GM19193 (cell line): Measurements from ENCODE around the gene MGAT5.

Source experiments
- POLR2A ChIP-seq: IDR thresholded peaks from 4 replicates; pipeline ENCODE4 v1.6.1; 2011; ENCODE audit not compliant: insufficient read depth, insufficient read length; ENCODE audit errors: extremely low read depth

The MGAT5 gene

DNA sequence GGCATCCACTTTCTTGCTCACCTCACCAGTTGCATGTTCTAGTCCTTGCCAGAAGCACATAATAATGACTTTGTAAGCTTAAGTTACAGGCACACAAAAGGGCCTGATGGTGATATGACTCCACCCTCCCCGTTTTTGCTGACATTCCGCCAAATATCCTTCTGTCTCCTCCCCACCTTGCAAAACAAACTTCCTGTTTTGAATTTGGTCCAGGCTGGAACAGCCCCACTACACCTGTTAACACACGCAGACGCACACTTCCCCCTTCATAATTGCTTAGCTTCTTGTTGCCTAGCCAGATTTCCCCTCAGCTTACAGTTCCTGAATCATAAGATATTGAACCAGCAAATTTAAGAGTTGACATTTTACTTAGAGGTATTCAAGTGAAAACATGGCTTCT, at the start of gene MGAT5:
MGAT5 (plus strand) TSS at position 269 of the 400 bp plus-strand sequence. CDS start 332 bp downstream, outside the sequence.
- no peak for TF ChIP-seq POLR2A

GRCh38 chr2:134205087-134205486, 48.8 kb upstream of the MGAT5 start:
- no peak for TF ChIP-seq POLR2A

- TF ChIP-seq POLR2A: no peak
These were observed 47.8 kb upstream of the MGAT5 start for GRCh38 chr2:134206031-134206430.

GRCh38 chr2:134206573-134206972, 47.3 kb upstream of the MGAT5 start:
- TF ChIP-seq POLR2A: no peak

DNA sequence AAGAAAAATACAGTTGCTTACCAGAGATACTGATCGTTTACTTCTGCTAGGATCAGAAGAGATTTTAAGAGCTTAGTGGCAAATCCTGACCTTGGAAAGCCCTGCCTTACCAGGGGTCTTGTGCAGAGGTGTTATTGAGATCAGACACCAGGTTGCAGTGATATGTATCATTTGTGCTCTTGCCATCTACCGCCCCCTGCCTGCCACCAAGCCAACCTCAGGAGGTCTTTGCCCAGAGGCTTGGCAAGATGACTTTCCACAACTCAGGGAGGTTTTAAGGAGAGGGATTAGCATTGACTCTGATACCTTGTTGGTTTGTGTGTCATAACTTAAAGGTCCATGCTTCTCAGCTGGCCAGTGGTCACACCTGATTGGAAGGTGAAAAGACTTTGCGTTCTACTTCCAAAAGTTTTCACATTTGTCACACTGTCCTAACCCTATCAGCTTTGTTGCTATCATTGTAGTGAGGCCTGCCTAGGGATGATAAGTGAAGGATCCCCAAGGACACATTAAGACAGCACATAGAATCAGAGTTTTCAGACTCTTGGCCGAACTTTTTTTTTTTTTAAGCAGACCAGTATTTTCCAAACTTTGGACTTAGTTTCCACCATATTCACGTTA, 46.2 kb upstream of the MGAT5 start:
- TF ChIP-seq POLR2A: no peak

DNA sequence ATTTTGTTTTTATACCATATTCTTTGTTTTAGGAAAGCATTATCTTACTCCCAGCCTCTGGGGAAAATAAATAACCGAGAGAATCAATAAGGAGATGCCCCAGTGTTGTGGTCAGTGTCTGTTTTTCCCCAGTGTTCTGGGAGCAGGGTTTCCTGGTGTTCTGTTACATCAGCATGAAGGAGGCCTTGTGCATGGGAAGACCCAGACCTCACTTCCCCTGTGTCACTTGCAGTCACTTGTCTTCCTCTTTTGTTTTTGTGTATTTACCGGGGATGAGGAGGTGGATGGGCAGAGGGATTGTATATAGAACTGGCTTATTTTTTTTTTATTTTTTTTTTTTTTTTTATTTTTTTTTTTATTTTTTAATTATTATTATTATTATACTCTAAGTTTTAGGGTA, 45.0 kb upstream of the MGAT5 start:
- TF ChIP-seq POLR2A: no peak

- TF ChIP-seq POLR2A: no peak
These were observed 41.1 kb upstream of the MGAT5 start for GRCh38 chr2:134212746-134213145.

DNA sequence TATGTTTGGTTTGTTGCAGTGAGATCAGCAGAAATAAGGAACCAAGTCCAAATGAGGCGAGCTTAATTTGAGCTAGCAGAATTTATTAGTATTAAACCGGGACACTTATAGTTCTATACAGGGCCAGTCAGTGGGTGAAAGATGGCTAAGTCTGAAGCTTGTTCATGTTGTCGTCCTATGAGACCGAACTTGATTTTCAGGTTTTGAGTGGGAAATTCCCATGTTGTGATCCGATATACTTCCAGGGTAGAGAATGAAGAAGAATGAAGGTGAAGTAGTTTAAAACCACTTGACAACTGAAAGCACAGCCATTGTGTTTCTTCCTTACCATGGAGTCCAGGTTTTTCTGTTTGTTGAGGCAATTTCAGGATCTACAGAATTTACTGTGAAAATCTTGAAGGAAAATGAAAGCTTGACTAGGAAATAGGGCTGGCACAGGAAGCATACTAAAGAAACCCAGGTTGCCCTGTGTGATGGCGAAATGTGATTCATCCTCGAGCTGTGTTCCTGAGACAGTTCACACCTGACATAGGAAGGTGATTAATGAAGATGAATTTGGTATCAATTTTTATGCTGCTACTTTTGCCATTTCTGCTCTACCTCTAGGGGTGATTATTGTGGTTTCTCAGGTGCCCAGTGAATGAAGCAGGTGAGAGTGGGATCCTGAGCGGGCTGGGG, 37.6 kb upstream of the MGAT5 start:
- no peak for TF ChIP-seq POLR2A

DNA sequence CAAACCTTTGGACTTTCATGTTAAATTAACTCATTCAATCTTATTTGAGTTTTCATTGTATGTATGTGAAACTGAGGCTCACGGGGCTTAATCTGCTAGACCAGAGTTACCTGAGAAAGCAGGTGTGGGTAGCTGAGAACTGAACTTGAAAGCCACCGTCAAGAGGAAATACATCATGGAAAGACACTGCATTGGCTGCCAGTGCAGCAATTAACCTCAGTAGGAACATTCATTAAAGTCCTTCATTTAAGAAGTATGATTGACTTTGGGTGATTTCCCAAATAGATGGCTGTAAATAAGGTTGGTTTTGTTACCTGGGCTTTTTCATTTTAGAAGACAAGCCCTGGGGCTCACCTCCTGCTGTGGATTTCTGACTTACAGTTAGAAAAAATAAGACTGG, 36.5 kb upstream of the MGAT5 start:
- no peak for TF ChIP-seq POLR2A

DNA sequence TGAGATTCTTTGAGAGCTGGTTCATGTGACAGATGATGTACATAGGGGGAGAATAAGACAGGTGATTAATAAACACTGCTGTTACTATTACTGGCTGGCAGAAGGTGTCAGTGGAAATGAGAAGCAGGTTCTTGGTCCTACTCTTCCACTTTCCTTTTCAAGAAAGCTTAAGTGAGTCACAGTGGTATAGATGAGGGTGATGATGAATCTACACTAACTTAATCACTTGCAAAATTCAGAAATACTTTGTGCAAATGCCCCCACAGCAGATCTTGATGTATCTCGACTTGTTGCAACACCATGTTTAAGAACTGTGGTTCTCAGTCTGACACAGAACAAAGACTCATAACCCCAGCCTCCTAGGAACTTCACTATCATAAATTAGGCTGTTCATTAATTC, 35.9 kb upstream of the MGAT5 start:
- TF ChIP-seq POLR2A: no peak

- no peak for TF ChIP-seq POLR2A
These were observed 35.5 kb upstream of the MGAT5 start for GRCh38 chr2:134218414-134218813.

DNA sequence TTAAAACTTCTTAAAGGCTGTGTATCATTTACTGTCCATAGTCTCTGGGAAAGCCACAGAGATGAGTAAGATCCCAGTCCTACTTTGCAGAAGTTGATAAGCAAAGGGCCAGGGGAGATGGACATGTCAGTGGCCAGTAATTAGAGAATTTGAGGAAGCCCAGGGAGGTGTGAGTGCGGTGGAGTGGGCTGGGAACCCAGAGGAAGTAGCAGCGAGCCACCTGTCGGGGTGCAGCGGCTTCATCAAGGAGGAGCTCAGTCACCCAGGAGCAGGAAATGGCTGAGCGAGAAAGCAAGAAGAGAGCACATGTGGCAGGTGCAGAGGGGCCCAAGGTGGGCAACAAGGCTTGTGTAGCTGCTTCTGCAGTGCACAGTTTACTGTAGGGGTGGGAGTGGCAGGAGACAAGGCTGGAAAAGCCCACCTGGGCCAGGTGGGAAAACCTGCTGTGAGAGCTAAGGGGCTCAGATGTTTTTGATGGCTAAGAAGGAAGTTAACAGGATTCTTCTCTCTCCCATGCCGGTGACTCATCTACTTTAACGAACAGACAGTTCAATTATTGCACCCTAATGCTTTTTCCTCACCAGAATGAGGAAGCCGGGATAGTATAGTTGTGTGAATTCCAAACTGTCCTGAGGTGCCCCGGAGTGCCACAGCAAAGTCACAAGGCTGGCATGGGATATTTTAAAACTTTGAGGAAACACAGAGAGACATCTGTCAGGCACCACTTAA, 34.8 kb upstream of the MGAT5 start:
- no peak for TF ChIP-seq POLR2A

DNA sequence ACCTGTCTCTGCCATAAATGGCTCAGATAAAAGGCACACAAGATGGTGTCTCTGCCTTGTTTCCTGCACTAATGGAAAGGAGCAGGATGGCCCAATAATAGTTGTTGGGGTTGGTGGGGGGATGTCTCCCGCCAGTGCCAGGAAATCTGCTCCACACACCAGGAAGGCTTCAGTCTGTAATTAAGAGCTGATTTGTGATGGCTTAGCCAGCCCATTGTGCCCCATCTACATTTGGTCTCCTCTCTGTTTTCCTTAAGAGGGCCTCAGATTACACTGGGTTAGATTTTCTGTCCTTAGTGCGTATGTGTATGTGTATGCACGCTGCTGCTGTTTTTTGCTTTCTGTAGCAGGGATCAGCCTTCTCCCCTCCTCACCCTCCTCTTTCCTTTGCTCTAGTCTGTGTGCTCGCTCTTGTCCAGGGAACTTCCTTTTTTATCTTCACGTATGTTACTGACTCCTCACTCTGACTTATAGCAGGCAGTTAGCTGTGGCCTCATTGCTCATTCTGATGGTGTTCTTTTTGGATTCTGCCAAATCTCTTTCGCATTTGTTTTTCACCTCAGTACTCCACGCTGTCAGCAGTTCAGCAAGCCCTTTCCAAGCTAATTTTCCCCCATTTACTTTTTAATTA, 33.4 kb upstream of the MGAT5 start:
- TF ChIP-seq POLR2A: no peak

DNA sequence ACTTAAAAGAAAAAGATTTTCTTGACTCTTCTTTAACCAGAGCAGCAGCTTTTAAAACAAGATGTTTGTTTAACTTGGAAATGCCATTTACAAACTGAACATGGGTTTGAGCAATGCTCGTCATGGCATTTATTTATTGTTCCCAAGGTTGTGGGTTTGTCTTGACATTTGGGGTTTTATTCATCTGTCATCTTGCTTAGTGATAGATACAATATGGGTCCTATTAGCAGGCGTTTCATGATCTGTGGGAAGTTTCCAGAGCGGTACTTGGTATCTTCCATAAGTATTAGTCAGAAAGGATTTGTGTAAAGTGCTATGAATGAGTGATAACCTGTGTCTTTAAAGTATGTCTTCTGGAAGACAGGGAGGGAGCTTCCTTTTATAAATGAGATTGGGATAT, 29.9 kb upstream of the MGAT5 start:
- no peak for TF ChIP-seq POLR2A

DNA sequence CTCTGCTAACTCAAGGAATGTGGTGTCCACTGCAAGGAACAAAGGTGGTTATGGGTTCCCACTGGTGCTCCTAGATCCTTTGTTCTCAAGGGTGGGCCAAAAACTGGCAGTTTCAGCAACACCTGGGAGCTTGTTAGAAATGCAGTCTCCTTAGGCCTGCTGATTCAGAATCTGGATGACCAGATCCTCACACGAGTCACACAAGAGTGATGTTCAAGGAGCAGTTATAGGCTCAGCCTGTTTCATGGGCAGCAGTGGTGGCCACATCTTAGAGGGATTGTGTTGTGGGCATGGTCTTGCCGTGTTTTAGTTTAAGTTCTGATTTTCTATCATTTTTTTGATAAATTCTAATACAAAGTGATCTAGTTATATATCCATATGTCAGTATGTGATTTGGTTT, 28.7 kb upstream of the MGAT5 start:
- no peak for TF ChIP-seq POLR2A
